GM18499 (cell line): ENCODE measurements around the gene CCDC86.
"Not testable (repeated sequence)": the region's sequence is repeated elsewhere in the genome, so short reads cannot be mapped to it uniquely, and the experiment has no call there.

ENCODE experiments used
- ATAC-seq: cut with Tn5 transposase; IDR thresholded peaks from one replicate; pipeline ENCODE4 v1.9.1; 2021; ENCODE audit warnings: moderate number of reproducible peaks; ENCODE audit not compliant: insufficient read depth, unreplicated experiment

The CCDC86 gene

GRCh38 chr11:60841797-60842667 is at the start of gene CCDC86:
Gene CCDC86 (plus strand): TSS chr11:60842113. CDS start chr11:60842125, 12 bp downstream.
- peak; percentile 36 for ATAC-seq

- ATAC-seq, result no peak
Measured at GRCh38 chr11:60792521-60792920, 49.4 kb upstream of the CCDC86 start.

DNA sequence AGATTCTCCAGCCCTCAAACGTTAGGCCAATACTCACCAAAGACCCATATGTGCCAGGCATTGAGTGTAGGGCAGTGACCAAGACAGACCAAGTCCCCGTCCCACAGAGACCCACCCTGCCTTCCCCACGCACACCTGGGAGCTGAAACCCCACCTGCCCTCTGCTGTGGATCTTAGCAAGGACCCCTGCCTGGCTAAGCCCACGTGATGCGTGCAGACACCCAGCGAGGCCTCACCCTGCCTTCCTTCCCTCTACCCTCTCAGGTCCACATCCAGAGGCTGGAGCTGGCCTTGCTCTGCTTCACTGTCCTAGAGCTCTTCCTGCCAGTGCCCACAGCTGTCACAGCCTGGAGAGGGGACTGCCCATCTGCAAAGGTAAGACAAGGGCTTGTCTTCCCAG is 46.6 kb upstream of the CCDC86 start:
- ATAC-seq, result no peak

GRCh38 chr11:60797846-60798630 is 43.9 kb upstream of the CCDC86 start:
- no peak for ATAC-seq

DNA sequence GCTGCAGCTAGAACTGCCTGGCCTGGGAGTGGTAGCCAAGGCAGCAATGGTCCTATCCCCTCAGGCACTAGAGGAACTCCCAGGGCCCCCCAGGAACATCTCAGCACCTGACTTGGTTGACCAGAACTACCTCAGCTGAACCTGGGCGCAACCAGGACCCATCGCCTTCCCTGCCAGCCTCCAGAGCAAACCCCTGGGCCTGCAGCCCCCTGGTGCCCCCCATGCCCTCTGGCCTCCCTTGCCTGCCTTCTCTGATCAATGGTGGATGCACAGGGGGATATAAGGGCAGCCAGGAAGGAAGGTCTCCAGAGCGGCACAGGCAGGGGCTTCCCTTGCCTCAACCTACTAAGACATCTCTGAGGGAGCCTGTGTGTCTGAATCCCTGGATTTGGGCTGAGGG is 43.3 kb upstream of the CCDC86 start:
- ATAC-seq, result no peak

- no peak for ATAC-seq
Measured at GRCh38 chr11:60801194-60801593, 40.7 kb upstream of the CCDC86 start.

GRCh38 chr11:60803273-60803936 is 38.5 kb upstream of the CCDC86 start:
- no peak for ATAC-seq

DNA sequence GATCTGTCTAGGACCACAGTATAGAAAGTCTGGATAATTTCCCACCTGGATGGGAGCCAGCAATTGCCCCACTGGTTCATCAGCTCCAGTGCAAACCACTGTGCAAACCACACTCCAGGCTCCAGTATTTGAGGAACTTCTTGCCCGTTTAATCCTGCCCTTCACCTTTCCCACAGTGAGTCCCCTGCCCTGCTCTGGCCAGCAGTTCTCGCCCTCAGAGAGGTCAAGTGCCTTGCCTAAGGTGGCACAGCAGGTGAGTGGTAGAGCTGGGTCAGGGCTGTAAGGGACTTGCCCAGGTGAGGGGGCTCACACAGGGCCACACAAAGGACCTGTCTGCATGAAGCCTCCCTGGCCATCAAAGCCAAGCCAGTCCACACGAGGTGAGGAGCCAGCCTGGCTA is 32.7 kb upstream of the CCDC86 start:
- no peak for ATAC-seq

GRCh38 chr11:60809691-60810090 is 32.2 kb upstream of the CCDC86 start:
- ATAC-seq, result no peak

DNA sequence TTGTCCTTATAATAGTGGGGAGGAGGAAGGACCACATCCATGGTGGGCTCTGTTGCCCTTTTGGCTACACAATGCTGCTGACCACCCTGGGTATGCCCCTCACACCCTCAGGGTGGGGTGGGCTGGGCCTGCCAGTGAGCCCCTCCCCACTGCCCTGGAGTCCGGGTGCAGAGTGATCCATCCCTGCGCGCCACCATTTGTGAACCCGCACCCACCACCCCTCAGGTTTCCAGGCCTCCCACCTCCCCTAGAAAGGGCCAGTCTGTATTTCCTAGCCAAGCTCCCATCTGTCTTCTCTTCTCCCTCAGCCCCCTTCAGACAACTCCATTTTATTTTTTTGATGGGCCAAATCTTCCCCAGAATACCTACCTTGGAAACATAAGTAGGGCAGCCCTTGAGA is 31.8 kb upstream of the CCDC86 start:
- ATAC-seq, result no peak

- no peak for ATAC-seq
Measured at GRCh38 chr11:60810569-60810968, 31.3 kb upstream of the CCDC86 start.

DNA sequence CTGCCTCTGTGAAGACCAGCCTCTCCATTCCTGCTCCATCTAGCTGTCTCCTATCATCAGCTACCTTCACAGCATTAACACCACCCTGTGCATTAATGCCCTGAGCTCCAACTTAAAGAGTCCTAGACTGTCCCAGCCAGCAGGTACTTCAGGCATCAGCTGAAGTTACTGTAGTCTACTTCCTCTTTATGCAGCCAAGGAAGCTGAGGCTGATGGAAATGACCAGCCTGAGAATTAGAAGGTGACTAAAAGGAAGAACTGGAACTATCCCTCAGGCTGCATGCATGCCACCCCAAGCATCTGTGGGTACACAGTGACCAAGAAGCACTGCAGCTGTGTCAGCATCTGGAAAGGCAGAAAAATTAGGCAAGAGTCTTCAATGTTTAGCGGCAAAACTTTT is 28.6 kb upstream of the CCDC86 start:
- ATAC-seq, result no peak

DNA sequence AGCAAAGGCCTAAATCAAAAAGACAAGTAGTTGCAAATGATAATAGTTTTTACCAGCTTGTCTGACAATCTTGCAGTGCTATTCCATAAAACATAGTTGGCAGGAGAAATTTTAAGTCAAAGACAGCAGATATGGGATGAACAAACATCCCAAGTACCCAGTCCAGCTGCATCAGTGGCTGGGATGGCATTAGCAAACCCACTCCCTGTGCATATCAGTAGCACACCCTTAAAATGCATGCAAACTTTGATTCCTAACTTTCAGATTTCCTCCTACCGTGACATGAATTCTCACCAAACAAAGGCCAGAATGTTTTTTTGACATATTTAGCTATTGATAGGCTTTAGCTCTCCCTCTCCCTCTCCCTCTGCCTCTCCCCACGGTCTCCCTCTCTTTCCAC is 27.8 kb upstream of the CCDC86 start:
- ATAC-seq, result no peak

DNA sequence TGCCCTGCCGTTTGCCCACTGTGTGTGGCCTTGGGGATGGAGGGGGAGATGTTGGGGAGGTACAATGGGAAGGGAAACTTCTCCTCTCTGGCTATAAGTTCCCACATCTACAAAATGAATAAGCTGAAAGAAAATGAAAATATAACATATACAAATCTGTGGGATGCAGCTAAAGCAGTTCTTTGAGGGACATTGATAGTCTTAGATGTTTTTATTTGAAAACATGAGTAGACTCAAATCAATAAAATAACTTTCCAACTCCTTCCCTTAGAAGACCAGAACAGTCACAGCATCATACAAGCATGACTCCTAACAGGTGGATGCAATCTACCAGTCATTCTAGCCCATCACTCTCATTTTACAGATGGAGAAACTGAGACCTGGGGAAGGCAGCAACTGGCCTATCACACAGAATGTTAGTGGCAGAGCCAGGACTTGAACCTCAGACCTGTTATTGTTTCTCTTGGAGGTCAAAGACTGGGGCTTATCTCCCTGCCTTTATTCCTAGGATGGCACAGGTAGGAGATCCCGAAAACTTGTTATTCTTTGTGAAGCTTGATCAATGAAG is 25.2 kb upstream of the CCDC86 start:
- no peak for ATAC-seq

DNA sequence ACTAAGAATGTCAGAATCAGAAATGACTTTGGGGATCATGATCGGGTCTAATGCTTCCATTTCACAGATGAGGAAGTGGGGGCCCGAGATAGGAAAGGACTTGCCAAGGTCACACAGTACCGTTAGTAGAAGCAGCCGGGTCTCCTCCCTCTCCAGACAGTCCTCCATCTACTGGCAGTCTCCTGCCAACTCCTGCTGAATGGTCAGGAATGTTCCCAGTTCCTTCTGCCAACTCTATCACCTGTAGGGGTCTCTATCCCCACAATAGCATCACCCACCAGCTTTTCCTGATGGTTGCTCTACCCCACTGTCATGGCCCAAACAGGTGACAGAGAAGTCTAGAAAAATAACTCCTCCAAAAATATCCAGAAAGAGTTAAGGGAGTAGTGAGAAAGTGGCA is 23.9 kb upstream of the CCDC86 start:
- no peak for ATAC-seq

- ATAC-seq, result no peak
Measured at GRCh38 chr11:60821827-60822599, 19.9 kb upstream of the CCDC86 start.

GRCh38 chr11:60823745-60824306 is 18.1 kb upstream of the CCDC86 start:
- ATAC-seq, result not testable (repeated sequence)

DNA sequence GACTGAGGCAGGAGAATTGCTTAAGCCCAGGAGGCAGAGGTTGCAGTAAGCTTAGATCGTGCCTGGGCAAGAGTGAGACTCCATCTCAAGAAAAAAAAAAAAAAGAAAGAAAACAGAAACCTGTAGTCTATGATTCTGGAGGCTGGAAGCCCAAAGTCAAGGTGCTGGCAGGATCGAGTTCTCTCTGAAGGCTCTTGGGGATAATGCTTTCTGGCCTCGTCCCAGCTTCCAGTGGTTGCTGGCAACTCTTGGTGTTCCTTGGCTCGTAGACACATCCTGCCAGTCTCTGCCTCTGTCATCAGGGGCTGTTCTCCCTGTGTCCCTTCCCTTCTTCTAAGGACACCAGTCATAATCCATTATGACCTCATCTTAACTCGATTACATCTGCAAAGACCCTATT is 16.8 kb upstream of the CCDC86 start:
- no peak for ATAC-seq

DNA sequence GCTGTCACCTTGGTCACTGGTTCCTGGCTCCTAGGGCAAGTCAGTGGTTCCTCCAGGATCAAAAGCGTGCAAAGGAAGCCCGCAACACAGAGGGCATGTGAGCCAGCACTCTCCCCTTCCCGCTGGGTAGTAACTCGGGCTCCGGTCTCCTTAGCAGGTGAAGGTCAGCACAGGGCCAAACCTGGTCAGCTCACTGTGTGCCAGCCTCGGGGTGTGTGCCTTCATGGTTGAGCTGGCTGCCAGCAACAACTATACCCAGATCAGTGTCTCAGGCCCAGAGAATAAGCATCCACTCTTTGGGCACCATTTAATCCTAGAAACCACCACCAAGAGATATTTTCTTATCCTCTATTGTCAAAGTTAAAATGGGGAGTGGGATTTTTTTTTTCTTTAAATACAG is 16.1 kb upstream of the CCDC86 start:
- ATAC-seq, result no peak
